ENCODE results near the gene SPTBN4.

DNA sequence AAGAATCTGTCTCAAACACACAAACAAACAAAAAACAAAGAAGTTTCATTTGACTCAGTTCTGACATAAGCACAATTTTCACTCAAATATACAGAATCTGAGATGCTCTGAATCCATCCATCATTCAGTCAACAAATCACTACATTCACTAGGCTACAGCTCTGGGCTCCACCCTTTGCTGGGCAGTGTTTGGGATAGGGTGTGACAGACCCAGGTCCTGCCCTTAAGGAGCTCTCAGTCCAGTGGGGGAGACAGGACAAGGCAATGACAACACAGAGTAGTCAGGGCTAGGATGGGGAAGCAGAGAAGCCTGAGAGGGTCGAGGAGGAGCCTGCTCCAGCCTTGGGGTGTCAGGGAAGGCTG, 45.3 kb downstream of the SPTBN4 start:
- TF ChIP-seq, protein P1, sequence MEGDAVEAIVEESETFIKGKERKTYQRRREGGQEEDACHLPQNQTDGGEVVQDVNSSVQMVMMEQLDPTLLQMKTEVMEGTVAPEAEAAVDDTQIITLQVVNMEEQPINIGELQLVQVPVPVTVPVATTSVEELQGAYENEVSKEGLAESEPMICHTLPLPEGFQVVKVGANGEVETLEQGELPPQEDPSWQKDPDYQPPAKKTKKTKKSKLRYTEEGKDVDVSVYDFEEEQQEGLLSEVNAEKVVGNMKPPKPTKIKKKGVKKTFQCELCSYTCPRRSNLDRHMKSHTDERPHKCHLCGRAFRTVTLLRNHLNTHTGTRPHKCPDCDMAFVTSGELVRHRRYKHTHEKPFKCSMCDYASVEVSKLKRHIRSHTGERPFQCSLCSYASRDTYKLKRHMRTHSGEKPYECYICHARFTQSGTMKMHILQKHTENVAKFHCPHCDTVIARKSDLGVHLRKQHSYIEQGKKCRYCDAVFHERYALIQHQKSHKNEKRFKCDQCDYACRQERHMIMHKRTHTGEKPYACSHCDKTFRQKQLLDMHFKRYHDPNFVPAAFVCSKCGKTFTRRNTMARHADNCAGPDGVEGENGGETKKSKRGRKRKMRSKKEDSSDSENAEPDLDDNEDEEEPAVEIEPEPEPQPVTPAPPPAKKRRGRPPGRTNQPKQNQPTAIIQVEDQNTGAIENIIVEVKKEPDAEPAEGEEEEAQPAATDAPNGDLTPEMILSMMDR (IDR thresholded peaks at IDR 0.05) = no peak
- no peak for TF ChIP-seq POLR2A (IDR thresholded peaks at IDR 0.05)

Measured in ovary (tissue), 3 donors.